TTC549 (cell line): Measurements from ENCODE around the gene TUT4.

Experiments
- FAIRE-seq: peaks from 2 replicates; lab custom pipeline; 2012; peaks lifted over from hg19 to GRCh38; lab: Jason Lieb, UNC

Gene TUT4

GRCh38 chr1:52400131-52400530 lies 152.8 kb downstream of the TUT4 start:
- FAIRE-seq = no peak

DNA sequence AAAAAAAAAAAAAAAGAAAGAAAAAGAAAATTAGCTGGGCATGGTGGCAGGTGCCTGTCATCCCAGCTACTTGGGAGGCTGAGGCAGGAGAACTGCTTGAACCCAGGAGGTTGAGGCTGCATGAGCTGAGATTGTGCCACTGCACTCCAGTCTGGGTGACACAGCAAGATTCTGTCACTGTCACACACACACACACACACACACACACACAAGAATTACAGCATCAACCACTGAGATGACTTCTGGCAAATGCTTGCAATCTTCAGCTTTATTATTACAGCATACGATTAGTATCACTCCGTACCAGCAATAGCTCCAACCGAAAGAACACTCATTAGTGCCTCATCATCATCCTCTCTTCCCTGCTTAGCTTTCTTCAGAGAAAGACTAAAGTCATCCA lies 153.3 kb downstream of the TUT4 start:
- no peak for FAIRE-seq

GRCh38 chr1:52393174-52393573 lies 159.7 kb downstream of the TUT4 start:
- FAIRE-seq = no peak

DNA sequence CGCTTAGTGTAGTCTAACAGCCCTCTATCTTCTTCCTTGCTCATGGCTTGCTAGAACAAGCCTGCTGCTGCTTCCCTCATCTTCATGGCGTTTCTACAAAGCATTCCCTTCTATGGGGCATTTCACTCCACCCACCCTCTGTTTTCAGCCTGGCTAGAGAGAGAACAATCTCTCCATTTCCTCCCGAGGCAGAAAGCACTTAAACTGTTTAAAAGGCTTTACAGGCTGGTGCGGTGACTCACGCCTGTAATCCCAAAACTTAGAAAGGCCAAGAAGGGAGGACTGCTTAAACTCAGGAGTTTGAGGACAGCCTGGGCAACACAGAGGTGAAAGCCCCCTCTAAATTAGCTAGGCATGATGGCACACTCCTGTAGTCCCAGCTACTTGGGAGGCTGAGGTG lies 166.4 kb downstream of the TUT4 start:
- no peak for FAIRE-seq

GRCh38 chr1:52385376-52385775 lies 167.5 kb downstream of the TUT4 start:
- no peak for FAIRE-seq
